Measurements from ENCODE around the gene FAM161B.
"Not testable (repeated sequence)": the region's sequence is repeated elsewhere in the genome, so short reads cannot be mapped to it uniquely, and the experiment has no call there.

DNA sequence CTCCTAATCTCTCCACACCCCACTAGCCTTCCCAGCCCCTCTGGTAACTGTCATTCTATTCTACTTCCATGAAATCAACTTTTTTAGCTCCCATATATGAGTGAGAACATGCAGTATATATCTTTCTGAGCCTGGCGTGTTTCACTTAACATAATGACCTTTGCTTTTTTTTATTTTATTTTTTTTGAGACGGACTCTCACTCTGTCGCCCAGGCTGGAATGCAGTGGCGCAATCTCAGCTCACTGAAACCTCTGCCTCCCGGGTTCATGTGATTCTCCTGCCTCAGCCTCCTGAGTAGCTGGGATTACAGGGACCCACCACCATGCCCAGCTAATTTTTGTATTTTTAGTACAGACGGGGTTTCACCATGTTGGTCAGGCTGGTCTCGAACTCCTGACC lies 38.8 kb upstream of the FAM161B start:
- not testable (repeated sequence) for TF ChIP-seq ZNF211 (tag by site-specific recombination; IDR thresholded peaks at IDR 0.05; ENCODE audit: low read depth); ZNF133 (tag by site-specific recombination; IDR thresholded peaks at IDR 0.05); ZBTB21 (tag by site-specific recombination; IDR thresholded peaks at IDR 0.05); TCF7L2 (IDR thresholded peaks at IDR 0.05; ENCODE audit: borderline replicate concordance, low read depth, low read length); ZNF670 (tag by site-specific recombination; IDR thresholded peaks at IDR 0.05; ENCODE audit: low read depth); ZBTB7A (tag by site-specific recombination; IDR thresholded peaks at IDR 0.05; ENCODE audit: low read depth); ZNF239 (tag by site-specific recombination; IDR thresholded peaks at IDR 0.05); ZBTB44 (tag by site-specific recombination; IDR thresholded peaks at IDR 0.05); ZNF24 (tag by site-specific recombination; IDR thresholded peaks at IDR 0.05); ZNF561 (tag by site-specific recombination; IDR thresholded peaks at IDR 0.05; ENCODE audit: borderline replicate concordance)
- TF ChIP-seq, protein P1, sequence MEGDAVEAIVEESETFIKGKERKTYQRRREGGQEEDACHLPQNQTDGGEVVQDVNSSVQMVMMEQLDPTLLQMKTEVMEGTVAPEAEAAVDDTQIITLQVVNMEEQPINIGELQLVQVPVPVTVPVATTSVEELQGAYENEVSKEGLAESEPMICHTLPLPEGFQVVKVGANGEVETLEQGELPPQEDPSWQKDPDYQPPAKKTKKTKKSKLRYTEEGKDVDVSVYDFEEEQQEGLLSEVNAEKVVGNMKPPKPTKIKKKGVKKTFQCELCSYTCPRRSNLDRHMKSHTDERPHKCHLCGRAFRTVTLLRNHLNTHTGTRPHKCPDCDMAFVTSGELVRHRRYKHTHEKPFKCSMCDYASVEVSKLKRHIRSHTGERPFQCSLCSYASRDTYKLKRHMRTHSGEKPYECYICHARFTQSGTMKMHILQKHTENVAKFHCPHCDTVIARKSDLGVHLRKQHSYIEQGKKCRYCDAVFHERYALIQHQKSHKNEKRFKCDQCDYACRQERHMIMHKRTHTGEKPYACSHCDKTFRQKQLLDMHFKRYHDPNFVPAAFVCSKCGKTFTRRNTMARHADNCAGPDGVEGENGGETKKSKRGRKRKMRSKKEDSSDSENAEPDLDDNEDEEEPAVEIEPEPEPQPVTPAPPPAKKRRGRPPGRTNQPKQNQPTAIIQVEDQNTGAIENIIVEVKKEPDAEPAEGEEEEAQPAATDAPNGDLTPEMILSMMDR (tag by site-specific recombination; IDR thresholded peaks at IDR 0.05) = not testable (repeated sequence)
